Coronary artery (tissue), 2 donors: ENCODE measurements around the gene CLDN9.
A peak's percentile ranks its signal among the peaks of the same experiment; 100 is the strongest.

ENCODE experiments used
- DNase-seq: peaks from one replicate; pipeline ENCODE4 v3.0.0-alpha.2; 2017; ENCODE audit warnings: low spot score
- H3K27ac ChIP-seq, 2 donors: fragments of 200-600 bp; sonication (generic); one replicate each; pipeline ENCODE4 v1.5.1; 2016 to 2019
- H3K4me3 ChIP-seq: fragments of 200-600 bp; sonication (generic); 2 replicates; pipeline ENCODE4 v1.5.1; 2016; ENCODE audit warnings: mild to moderate bottlenecking, moderate library complexity
- TF ChIP-seq, protein P1 (sequence below): fragments of 200-600 bp; sonication (generic); IDR thresholded peaks from one replicate; pipeline ENCODE4 v1.5.1; 2019; ENCODE audit warnings: antibody characterized with exemption

CLDN9 gene

GRCh38 chr16:3013998-3014690 is 1.4 kb downstream of the CLDN9 start:
- TF ChIP-seq, protein P1, sequence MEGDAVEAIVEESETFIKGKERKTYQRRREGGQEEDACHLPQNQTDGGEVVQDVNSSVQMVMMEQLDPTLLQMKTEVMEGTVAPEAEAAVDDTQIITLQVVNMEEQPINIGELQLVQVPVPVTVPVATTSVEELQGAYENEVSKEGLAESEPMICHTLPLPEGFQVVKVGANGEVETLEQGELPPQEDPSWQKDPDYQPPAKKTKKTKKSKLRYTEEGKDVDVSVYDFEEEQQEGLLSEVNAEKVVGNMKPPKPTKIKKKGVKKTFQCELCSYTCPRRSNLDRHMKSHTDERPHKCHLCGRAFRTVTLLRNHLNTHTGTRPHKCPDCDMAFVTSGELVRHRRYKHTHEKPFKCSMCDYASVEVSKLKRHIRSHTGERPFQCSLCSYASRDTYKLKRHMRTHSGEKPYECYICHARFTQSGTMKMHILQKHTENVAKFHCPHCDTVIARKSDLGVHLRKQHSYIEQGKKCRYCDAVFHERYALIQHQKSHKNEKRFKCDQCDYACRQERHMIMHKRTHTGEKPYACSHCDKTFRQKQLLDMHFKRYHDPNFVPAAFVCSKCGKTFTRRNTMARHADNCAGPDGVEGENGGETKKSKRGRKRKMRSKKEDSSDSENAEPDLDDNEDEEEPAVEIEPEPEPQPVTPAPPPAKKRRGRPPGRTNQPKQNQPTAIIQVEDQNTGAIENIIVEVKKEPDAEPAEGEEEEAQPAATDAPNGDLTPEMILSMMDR, result no peak
- Histone ChIP-seq H3K27ac (no peak overlapping the region), H3K4me3 (no peak overlapping the region)
- DNase-seq, result no peak

DNA sequence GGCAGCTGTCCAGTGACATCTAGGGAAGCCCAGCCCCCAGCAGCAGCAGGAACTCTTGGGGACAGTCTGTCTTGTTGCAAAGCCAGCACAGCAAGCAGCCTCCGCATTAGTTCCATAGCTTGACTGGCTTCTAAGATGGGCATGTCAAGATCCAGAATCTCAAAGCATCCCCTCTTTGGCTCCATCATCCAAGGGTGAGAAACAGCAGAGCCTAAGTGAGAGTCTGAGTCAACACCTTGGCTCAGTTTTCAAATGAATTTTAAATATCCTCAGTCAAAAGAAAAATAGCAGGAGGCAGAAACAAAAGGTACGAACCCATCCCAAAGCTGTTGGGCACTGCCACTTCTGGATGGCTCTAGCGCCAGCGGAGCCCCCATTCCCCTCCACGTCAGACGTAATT is 2.2 kb downstream of the CLDN9 start:
- DNase-seq, result no peak
- TF ChIP-seq, protein P1, result no peak

DNA sequence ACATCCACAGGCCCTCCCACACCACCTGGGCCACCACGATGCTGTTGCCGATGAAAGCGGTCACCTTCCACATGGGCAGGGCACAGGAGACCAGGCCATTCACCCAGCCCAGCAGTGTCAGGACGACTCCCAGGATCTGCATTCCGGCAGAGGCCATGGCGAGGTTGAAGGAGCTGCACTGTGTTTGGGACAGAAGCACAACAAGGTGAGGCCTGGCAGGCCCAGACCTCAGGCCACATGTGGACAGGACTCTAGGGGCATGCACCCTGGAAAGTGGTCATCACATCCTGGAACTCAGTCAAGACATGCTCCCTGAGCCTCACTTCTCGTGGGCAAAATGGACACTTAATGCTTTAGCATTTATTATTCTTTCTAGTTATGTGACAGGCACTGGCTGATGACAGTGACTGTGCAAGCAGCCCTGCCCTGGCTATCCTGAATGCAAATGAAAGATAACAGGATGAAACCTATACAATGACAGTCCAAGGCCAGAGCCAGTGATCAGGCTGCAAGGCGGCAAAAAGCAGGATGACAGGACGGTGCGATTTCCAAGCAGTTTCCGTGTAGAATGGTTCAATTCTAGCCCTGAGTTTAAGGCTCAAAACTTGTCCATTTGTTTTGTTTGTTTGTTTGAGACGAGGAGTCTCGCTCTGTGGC is 3.3 kb downstream of the CLDN9 start:
- no peak for DNase-seq
- no peak overlapping the region for H3K27ac ChIP-seq
- H3K4me3 ChIP-seq, result no peak overlapping the region
- TF ChIP-seq, protein P1, result no peak

More for the DNA sequence above, 2.2 kb downstream of the CLDN9 start:
- no peak overlapping the region for H3K4me3 ChIP-seq
- H3K27ac ChIP-seq, result no peak overlapping the region

- no peak overlapping the region for H3K27ac ChIP-seq
- no peak for DNase-seq
- TF ChIP-seq, protein P1, result no peak
- no peak overlapping the region for H3K4me3 ChIP-seq
These were observed 4.6 kb downstream of the CLDN9 start for GRCh38 chr16:3017344-3017743.

- TF ChIP-seq, protein P1, result no peak
- H3K4me3 ChIP-seq, result no peak within 1 kb of the TSS
- no peak for DNase-seq
- no peak within 1 kb of the TSS for H3K27ac ChIP-seq
These were observed 5.2 kb downstream of the CLDN9 start, which contains the start of gene CLDN6 for GRCh38 chr16:3017794-3018506. Gene CLDN6, minus strand, starts transcription at chr16:3018183. Its CDS starts 2,162 bp downstream, at chr16:3016021.

GRCh38 chr16:3019594-3020246 is 7.0 kb downstream of the CLDN9 start:
- H3K27ac ChIP-seq, result peak overlapping the region; percentile 96 to 100
- DNase-seq, result no peak
- TF ChIP-seq, protein P1, result no peak
- peak overlapping the region; percentile 97 for H3K4me3 ChIP-seq
